ENCODE measurements around the gene TCF7.

TCF7 gene

DNA sequence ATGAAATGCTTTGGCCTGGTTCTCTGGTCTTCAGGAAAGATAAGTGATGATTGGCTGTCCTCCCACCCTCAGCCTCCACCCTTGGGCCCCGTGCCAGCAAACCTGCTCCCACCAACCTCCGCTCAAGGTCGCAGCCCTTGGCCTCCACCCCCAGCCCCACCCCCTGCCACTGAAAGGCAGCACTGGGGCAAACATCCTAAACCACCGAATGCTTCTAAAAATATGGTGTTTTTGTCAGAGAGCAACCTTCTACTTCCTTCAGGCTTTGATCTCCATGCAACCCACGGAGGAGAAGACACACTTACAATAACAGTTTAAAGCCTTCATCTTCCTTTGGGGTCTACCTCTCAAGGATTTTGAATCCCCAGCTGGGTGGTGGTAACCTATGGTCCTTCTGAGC is 24.0 kb upstream of the TCF7 start:
- DNase-seq (ENCODE audit: low read depth in 2 of 2): no peak

DNA sequence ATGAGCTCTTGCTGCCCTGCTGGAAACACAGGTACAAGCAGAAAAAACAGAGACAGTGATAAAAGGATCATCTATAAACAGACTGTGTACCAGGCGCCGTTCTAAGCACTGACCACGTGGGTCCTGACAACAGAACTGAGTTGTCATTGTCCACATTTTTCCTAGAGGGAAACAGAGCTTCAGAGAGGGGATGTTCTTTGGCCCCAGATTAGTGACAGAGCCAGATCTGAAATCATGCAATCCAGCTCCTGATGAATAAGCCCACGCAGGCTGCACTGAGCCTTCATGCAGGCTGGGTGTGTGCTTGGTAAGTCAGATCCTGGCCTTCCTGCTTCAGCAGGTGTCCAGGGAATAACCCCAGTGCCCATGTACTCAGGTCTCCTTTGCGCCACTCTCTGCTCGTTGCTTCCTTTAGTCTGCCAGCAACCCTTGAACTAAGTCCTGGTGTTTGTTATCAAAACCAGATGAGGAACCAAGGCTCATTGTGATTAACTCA is 22.8 kb upstream of the TCF7 start:
- DNase-seq (ENCODE audit: low read depth in 2 of 2): no peak

DNA sequence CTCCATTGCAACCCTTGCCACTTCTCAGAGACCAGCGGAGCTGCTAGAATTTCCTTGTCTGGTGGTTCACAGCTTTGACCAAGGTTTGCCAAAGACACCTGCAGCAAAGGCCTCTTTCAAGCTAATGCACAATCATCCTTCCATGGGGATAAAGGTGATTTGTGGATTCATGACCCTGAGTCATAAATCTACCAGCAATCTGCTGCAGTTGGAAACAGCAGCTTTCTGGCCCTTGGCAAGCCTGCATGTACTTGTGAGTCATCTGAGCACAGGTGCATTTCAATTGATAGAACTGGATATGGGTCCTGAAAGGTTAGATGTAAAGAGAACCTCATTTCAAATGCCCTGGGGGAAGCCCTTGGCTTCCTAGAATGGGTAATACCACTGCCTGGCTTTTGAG is 21.6 kb upstream of the TCF7 start:
- DNase-seq (ENCODE audit: low read depth in 2 of 2): no peak

DNA sequence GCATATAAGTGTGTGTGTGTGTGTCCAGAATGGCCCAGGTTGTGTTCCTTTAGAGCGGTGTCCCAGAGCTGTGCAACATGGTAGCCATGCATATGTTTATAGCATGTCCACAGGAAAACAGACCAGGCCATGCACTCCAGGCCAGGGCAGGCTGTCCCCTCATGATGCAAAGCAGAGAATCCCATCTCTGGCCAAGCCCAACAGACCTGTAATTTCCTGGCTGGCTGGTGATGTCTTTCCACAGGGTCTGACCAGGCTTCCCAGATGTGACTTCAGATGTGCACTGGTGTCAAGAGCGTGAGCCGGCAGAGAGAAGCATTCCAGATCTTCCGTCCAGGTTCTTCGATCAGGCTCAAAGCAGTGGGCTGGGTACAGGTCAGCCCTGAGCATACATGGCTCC is 21.1 kb upstream of the TCF7 start:
- DNase-seq (ENCODE audit: low read depth in 2 of 2): no peak

DNA sequence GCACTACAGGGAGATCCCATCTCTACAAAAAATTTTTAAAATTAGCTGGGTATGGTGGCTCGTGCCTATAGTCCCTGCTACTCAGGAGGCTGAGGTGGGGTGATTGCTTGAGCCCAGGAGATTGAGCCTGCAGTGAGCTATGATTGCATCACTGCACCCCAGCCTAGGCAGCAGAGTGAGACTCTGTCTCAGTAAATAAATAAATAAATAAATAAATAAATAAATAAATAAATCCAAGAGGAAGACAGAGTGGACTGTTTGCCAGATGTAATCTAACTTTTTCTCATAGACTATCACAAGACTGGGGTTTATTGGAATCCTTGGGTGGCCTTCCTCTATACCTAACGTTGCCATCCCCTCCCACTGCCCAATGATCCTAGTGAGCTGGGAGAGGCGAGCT is 19.2 kb upstream of the TCF7 start:
- no peak for DNase-seq (ENCODE audit: low read depth in 2 of 2)

DNA sequence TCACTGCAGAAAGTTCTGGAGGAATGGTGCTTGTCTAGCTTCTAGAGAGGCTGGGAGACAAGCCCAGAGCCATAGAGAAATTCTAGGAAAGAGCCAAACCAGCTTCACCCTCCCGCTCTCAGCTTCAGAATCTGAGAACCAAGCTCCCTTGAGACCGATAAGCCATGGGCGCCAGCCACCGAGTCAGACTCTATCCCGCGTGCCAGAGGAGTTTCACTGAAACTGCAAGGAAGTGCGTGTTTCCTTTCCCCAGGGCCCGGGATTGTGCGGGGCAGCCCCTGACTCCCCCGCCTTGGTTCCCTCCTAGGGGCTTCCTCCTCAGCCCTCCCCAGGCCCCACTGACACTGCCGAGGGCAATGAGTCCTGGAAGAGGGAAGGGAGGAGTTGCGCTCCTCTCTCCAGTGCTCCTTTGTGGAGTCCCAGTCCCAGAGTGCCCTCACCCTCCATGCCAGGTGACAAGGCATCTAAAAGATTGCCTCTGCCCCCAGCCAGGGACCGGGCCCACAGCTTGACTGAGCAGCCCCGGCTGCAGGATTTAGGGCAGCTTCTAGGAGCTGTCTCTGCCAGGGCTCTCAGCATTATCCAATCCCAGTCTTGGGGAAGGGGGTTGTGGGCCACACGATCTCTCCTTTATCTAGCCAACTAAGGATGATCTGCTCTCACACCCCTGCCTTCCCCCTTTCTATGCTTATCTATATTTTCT is 18.4 kb upstream of the TCF7 start:
- no peak for DNase-seq (ENCODE audit: low read depth in 2 of 2)

DNA sequence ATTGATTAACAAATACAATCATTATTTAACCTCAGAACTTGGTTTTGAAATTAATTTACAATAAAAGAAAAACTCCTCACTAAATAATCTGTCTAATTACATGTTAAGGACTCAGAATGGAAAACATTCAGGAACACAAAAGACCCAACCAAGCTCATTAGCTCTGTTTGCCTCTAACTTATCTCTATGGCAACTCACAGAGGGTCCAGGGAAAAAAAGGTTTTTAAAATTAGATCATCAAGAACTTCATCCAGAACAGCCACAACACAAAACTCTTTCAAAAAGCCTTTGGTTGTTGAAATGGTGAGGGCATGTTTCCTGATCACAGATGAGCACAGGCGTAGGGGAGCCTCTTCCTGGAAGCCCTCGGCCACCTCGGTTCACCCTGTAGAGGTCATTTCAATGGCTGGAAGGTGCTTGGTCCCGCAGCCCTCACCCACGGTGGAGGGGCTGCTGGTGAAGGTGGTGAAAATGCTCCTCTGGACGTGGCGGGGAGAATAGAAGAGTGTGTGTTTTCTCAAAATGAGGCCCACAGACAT is 17.2 kb upstream of the TCF7 start:
- DNase-seq (ENCODE audit: low read depth in 2 of 2): no peak

DNA sequence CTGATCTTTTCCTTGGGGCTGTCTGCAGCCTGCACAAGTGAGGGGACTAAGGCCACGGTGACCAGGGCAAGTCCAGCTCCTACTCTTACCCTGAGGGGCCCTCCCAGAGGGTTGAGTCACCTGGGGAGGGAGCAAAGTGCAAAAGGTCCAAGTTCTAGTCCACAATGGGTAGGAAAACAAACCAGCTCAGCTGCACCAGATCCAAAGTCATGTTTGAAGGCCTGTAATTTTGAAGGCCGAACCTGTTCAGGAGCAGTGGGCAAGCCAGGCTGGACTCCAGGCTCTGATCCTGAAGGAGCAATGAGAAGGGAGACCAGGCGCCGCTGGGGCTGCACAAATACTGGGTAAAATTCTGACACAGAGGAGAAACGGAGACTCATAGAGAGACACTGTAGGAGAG is 15.8 kb upstream of the TCF7 start:
- no peak for DNase-seq (ENCODE audit: low read depth in 2 of 2)

DNA sequence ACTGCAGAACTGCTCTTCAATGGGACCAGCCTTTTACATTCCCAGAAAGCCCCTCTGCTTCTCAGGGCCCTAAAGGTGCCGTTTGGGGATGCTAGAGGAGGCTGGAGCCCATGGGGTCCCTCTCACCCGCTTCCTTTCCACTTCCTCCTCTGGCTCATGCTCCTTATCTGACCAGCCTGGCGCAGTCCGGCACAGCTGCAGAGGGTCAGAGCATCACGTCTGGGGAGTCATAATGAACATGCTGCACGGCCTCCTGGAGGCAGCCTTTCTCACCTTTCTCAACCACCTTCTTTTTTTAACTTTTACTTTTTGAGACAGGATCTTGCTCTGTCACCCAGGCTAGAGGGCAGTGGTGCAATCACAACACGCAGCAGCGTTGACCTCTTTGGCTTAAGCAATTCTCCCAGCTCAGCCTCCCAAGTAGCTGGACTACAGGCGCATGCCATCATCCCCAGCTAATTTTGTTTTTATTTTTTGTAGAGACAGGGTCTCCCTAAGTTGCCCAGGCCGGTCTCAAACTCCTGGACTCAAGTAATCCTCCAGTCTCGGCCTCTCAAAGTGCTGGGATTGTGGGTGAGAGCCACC is 15.1 kb upstream of the TCF7 start:
- no peak for DNase-seq (ENCODE audit: low read depth in 2 of 2)

DNA sequence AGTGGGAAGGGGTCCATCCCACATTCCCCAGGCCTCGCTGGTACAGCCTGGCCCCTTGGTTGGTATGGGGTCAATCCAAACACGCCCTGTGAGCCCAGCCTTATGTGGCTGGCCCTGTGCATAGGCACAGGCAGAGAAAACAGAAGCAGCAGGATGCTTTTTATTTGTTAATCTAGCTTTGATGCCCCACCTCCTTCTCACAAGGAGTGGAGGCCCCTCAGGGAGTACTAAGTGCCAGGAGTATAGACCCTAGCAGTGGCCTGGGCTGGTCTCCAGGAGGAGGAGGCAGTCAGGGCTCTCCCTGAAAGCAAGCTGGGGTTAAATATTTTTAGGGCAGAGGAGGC is 14.6 kb upstream of the TCF7 start:
- no peak for DNase-seq (ENCODE audit: low read depth in 2 of 2)

DNA sequence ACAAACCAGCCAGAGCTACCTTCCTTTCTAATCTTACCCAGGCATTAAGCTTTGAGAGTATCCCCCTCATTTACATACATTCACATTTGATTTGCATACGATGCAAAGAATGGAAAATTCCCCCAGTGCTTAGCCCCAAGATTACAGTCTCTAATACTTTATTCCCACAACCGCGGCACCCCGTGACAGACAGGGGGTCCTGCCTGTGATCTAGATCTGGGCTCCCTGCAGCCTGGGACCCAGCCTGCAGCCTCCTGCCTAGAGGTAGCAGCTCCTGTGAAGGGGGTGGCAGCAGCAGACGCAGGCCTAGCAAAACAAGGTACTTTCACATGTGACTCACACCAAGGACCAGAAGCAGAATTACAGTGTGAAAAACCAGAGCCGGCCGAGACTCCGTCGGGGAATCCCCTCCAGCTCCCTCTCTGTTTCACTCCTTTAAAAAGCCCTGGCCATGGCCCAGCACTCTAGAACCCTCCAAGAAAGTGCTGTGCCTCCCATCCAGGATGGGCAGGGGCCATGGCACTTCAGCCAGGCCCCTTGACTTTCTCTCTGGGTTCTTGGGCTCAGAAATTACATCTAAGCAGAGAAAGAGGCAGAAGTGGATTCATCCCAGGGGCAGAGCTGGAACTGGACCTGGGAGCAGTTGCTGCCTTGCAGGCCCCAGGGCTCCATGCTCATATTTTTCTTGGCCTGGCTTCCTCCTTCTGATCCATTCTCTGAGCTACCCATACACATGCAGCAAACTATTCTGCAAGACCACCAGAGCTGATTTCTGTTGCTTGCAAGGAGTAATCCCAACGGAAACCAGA is 14.0 kb upstream of the TCF7 start:
- DNase-seq (ENCODE audit: low read depth in 2 of 2): peak; percentile 58 to 61

DNA sequence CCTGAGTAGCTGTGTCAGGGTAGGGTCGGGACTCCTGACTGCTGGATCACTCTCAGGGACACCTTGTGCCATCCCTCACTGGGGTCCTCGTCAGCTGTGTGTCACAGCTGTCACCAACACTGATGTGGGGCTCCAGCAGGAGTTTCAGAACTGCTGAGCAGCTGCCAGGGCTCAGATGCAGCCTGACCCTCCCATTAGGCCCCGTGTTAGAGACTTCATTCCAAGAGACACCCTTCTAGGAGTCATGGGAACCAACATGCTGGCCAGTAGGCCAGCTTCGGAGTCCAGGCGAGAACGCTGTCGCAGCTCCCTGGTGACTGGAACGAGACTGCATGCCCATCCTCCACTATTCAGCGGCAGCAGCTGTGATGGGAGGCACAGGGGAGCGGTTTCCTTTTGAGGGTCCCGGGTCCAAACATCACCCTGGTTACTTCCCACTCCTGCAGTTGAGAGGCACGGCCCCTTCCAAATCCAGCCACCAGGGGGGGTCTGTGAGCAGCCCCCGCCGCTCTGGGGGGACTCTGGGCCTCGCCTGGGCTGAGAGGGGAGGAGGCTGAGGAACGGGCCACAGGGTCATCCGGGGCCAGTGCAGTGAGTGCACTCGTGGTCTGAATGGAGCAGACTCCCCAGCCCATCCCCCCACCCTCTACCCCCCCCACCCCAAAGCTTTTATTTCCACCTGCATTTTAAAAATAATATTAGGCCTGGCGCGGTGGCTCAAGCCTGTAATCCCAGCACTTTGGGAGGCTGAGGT is 12.6 kb upstream of the TCF7 start:
- DNase-seq (ENCODE audit: low read depth in 2 of 2): peak; percentile 56 to 70

DNA sequence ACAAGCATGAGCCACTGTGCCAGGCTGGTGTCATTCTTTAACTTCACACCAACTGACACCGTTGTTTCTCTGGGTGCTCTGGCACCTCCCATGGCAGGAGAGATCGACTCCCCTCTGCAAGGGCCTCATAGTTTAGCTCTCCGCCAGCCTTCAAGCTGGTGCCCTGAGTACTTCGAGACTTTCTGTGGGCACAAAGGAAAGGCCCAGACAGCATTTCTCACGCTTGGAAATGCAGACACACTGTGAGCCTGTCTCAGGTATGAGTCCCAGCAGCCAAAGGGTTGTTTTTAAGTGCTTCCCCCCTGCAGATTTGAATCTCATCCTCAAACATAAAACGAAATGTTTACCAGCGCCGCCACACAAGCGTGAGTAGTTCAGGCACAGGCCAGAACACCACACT is 11.1 kb upstream of the TCF7 start:
- DNase-seq (ENCODE audit: low read depth in 2 of 2): no peak

DNA sequence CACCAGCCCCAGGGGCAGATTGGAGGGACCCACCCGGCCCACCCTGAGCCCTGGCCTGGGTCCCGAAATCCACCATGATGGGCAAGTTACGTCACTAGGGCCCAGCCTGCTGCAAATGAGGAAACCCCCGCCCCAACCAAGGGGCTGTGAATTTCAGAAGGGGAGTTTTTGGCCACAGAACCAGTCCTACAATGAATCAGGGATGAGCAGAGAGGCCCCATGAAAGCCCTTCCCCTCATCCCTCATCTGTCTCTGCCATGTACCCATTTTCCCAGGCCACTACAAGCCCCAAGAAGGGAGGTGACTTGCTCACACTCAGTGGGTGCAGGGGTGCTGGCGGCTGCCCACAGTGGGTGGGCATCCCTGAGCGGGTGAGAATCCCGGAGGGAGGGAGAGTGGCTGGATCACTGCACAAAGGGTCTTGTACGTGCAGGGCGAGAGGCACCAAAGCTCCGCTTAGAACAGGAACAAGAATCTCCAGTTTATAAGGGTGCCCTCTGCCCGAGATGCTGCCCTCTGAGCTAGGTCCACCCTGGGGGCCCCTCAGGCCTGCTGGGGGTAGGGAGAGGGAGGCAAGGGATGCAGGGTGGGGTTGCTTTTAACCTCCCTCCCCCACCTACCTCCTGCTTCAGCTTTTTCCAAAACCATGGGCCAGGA is 10.4 kb upstream of the TCF7 start:
- no peak for DNase-seq (ENCODE audit: low read depth in 2 of 2)

DNA sequence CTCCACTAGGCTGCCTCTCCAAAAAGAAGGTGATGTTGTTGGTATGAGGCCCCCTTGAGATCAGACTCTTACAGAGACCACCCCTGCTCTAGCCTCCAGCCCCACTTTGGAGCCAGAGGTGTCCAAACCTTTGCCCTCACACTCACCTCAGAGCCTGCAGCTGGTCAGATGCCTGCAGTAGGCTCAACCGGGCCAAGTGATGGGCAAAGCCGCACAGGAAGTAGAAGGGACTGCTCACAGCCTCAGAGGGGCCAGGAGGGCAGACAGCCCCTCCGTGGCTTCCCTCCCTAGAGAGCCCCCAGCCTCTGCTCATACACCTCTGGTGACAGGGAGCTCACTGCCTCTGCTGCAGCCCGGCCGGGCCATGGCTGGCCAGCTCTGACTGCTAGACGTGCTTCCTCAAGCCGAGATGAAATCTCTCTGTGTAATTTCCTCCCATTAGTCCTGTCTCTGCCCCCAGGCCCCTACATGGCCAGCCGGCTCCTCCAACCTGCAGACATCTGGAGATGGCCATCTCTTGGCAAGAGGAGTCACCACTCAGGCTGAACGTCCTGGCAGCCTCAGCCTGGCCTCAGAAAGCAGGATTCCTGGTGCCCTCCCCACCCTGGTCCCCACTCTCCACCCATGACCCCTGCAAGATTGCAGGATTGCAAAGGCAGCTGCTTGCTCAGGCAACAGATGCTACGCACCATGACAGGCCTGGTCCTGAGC is 7.3 kb upstream of the TCF7 start:
- no peak for DNase-seq (ENCODE audit: low read depth in 2 of 2)

DNA sequence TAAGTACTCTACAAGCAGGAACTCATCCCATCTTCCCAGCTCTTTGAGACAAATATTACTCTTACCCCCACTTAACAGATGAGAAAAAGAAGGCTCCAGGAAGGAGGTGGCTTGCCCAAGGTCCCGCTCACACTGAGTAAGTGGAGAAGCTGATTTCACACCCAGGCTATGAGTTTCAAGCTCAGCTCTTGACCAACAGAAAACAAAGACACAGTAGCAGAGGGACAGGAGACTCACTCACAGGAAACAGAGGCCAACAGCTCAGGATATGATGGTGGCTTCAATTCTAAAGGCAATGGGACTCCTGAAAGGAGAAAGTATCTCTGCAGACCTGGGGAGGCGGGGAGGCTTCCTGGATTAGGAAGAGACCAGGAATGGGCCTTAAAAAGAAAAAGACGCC is 6.7 kb upstream of the TCF7 start:
- DNase-seq (ENCODE audit: low read depth in 2 of 2): no peak

DNA sequence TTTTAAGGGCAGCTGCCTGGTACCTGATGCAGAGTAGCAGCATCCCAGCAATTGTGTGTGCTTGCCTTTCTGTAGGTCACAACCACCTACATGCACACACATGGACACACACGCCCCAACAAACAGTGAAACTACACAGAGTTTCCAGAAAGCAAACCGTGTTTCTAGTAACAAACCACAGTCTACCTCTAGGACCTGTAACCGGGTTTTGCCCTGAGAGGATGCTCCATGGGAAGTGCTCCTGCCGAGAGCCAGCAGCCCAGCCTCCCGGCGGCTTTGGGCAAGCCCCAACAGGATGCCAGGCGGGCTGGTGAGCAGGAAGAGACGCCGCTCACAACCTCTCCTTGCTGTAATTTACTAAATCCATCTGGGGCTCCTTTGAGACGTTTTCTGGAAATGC is 4.1 kb upstream of the TCF7 start:
- DNase-seq (ENCODE audit: low read depth in 2 of 2): no peak

DNA sequence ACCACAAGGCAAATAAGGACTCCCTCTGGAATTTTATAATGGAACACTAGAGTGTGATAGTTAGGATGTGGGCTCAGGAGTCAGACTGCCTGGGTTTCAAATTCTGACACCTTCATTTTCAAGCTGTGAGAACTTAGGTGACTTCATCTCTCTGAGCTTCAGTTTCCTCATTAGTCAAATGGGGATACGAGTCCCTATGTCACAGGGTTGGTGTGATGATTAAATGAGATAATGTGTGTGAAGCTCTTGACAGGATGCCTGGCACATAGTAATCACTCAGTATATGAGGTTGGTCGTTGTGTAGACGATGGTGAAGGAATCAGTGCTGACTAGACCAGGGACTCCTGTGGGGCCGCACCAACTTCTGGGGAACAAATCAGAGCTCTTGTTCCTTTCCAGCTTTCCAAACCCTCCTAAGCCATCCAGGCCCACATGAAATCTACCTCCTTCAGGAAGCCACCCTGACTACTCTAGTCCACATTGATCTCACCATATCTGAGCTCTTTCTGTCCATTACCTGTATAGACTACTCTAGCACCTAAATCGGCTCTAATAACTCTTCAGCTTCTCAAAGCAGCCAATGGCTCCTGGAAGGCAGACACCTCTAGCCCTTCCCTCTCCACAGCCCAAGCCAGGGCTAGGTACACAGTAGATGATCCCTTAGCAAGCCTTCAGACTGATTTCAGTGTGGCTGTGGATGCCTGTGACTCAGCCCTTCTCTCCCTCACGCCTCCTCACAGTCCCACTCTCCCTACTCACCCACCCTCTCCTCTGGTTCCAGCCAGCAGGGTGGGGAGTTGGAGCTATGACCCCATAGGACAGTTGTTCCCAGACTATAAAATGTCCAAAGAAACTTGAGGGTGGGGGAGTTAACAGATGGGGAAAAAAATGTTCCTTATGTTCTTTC is 2.5 kb upstream of the TCF7 start:
- no peak for DNase-seq (ENCODE audit: low read depth in 2 of 2)

DNA sequence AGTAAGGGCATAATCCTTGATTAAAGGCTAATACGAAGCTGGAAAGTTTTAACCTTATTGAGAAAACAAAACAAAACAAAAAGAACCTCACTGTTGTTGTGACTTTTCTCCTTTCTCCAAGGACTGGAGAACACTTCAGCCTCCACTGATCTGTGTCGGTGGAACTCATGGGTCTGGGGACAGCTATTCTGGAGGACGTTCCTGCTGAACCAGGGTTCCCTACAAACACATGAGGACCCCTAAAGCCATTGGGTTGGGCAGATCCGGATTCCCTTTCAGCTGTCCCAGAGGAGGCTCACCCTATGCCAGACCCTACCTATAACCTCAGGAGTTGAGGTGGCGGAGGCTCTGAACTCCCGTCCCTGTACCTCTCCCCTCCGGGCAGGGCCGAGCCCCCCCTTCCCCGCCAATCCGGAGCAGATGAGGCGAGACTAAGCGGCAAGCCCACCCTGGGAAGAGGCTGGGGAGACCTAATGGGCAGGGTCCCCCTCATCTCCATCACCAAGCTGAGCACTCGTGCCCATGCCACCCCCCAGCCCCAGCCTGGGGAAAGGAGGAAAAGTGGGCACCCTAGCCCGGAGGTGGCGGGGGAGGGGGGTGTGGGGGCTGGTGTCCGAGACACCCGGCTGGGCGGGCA is 1.6 kb upstream of the TCF7 start:
- no peak for DNase-seq (ENCODE audit: low read depth in 2 of 2)
